Inflammatory macrophage treated with lipopolysaccharide for 1 hour (primary cell): Measurements from ENCODE around the gene IRF6.

ENCODE experiments used
- DNase-seq, 2 donors: peaks; one replicate each; pipeline ENCODE4 v3.0.0-alpha.2; 2020 to 2022

The IRF6 gene

DNA sequence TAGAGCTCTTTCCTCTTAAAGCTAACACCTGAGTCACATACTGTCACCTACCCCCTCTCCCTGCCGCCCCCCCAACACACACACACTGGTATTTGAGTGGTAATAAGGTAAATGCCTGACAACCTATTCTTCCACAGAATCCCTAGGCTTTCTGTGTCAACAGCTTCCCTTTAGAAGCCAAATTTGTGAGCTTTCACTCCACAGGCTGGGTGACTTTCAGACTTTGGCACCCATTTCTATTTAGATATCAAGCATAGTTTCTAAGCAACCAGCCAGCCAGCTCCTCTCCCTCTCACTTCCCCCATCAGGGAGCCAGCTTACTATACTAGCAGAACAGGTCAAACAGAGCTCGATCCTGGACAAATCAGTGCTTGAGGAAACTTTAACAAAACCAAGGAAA lies 18.4 kb downstream of the IRF6 start:
- no peak for DNase-seq

DNA sequence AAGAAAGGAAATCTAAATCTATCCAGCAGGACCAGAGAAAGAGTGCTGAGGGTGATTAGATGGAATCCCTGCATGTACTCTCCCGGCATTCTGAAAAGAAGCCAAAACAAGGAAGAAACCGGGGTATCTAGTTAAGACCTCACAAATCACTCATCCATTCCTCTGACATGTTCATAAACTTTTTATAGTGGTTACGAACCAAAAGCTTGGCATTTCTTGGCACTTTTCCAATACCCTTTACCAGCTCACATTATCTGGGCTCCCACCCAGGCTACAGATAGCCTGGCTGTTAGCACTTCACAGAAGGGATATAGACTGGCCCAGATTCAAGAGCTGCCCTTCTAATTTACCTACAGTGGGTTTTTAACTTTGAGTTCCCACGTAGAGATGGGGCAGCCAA lies 19.8 kb downstream of the IRF6 start:
- no peak for DNase-seq

DNA sequence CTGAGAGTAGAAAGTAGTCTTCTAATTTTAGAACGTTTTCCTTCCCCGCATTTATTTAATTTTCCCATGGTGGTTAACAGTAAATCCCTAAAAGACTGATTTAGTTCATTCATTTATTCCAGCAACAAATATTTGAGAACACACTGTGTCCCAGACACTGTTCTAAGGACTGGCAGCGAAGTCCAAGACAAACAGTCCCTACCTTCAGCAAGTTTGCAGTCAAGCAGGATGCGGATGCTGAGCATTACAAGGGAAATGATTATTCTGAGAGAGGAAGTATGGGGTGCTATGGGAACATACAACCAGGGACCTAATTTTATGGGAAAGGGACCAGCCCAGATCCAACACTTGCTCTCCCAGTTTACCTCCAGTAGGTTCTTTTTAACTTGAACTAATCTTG lies 20.4 kb downstream of the IRF6 start:
- no peak for DNase-seq

GRCh38 chr1:209784265-209785169 lies 21.4 kb downstream of the IRF6 start, which contains the start of gene C1orf74:
C1orf74 (minus strand) TSS chr1:209784559; CDS start chr1:209783634, 925 bp downstream.
- DNase-seq: peak; percentile 98 to 100

DNA sequence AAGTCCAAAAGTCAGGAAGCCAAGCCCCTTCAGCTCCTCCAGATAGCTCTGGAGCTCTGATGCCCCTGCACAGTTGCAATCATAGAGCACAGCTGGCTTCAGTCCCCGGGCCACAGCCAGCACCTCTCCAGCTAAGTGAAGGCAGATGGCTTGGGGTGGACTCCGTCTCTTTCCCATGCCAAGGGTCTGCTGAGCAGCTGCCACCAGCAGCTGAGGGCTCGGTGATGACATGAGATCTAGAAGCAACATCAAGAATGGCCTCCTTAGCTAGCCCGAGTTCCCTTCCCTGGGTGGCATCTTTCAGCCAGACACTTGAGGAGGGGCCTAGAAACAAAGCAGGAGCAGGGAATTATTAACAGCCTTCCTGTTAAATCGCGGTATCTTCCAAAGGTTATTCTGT lies 22.6 kb downstream of the IRF6 start:
- DNase-seq: no peak

GRCh38 chr1:209780268-209780667 lies 25.7 kb downstream of the IRF6 start:
- no peak for DNase-seq

DNA sequence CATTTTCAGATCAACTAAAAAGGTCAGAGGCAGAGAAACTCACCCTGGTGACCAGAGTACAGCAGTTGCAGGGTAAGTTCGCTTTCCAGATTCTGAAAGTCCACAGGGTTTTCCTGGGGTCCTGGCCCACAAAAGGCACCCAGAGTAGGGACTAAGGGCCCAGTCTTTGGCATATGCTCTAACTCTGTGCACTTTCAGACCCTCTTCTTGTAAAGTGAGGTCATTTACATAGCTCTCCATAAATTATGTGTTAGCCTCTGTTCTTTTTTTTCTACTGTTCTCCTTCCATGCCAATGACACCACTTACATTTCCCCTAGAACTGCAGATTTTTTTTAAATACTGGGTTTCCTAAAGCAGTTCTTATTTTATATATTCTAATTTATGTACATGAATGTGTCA lies 27.8 kb downstream of the IRF6 start:
- no peak for DNase-seq

DNA sequence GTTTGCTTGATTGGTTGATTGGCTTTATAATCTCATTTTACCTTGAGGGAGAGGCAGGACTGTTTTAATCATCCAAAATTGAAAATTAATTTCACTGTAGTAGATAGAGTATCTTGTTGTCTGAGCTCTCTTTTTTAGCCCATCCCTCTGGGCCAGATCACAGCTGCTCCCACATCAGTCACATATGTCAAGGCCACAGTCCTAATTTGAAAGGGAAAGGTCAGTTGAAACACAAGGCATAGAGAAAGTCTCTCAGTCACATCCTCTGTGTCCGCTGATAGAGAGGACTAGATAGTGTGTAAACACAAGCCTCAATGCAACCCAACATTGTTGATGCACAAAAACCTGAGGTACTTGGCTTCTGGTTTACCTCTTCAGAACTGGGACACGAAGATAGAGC lies 28.4 kb downstream of the IRF6 start:
- no peak for DNase-seq

DNA sequence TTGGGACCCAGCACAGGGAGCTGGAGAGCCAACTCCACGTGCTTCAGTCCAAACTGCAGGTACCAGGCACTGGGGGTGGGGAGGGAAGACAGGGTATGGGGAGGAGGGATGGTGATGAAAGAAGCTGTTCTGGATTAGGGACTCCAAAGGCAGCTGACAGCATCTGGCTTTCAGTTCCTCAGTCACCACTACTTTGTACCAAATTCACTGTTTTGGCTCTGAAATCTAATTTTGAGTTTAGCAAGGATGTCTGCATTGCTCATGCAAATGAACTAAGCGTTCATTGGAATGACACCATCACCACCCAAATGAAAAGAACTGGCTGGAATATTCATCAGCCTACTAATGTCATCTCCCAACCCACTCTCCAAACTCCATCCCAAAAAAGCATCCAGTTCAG lies 30.3 kb downstream of the IRF6 start:
- DNase-seq: no peak

DNA sequence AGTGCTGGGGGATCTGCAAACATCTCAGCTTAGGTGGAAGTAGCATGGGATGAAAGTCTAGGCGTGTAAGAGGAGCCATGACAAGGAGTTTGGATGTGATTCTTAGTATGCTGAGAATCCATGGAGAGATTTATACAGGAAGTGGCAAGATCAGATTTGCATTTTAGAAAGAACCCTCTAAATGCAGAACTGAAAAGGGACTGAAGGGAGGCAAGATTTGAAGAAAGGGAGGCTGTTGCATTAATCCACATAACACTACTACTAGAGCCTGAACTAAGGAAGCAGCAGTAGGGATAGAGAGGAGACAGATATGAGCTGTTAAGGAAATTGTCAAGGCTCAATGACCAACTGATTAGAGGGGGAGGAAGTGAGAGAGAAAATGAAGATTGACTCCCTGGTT lies 31.4 kb downstream of the IRF6 start:
- peak in 1 of 2 donors; percentile 29 for DNase-seq

DNA sequence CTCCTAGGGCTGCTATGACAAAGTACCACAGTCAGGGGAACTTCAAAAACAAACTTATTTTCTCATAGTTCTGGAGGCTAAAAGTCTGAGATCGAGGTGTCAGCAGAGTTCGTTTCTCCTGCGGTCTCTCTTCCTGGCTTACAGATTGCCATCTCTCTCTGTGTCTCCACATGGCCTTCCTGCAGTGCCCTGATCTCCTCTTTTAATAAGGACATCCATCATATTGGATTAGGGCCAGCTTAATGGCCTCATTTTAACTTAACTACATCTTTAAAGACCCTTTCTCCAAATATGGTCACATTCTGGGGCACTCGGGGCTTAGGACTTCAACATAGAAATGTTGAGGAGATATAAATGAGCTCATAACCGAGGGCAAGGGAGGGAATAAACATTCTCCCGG lies 33.8 kb downstream of the IRF6 start:
- no peak for DNase-seq

GRCh38 chr1:209770636-209771415 lies 35.1 kb downstream of the IRF6 start:
- no peak for DNase-seq

DNA sequence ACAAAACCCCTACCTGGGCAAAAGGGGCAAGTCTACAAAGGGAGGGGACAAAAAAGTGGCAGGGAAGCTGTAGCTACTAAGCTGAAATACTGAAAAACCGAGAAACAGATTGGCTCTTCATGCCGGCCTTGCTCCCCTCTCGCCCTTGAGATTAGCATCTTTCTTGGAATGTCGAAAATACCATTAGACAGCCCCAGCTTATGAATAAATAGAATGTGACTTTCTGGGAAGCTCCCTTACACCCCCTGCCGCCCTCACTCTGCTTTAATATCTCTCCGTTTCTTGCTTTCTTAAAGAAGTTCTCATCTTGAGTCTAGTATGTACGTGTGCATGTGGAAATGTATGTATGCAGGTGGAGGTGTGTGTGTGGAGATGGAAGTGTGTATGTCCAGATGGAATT lies 36.0 kb downstream of the IRF6 start:
- DNase-seq: peak in 1 of 2 donors; percentile 50

GRCh38 chr1:209769171-209769904 lies 36.6 kb downstream of the IRF6 start:
- DNase-seq: peak; percentile 73 to 87

- DNase-seq: no peak
Observed at GRCh38 chr1:209768354-209768774, 37.6 kb downstream of the IRF6 start.

- no peak for DNase-seq
Observed at GRCh38 chr1:209767706-209768105, 38.2 kb downstream of the IRF6 start.

DNA sequence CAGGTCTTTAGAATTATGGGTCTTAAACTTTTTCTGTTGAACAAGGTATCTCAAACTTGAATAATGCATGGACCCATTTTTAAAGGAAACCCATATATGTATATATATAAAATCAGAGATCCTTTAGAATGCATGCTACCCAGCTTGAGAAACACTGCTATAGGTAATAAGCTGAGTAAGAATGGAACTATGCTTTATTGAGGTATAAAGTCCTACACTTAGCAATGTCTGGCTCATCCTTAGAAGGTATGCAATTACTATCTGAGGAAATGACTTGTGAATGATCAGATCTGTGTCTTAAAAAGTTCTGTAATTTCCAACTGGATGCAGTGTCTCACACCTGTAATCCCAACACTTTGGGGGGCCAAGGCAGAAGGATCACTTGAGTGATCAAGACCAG lies 38.8 kb downstream of the IRF6 start:
- no peak for DNase-seq

DNA sequence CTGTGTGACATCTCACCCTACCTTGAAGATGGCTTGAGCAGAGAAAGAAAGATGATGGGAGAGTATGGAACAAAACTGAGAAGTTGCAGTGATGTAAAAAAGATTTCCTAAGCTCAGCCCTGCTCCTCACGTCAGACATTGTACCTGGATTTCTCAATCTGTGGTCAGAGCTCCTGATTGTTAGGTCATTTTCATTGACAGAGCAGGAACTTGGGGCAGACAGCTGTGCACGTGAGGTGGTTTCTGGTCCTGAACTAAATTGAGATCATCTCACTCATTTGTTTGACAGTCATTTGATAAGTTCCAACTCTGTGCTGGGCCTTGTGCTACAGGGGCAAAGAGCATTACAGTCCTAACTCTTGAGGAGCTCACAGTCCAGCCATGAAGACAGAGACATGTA lies 39.9 kb downstream of the IRF6 start:
- DNase-seq: peak; percentile 71 to 90

GRCh38 chr1:209761011-209761635 lies 44.8 kb downstream of the IRF6 start:
- peak; percentile 51 to 89 for DNase-seq

GRCh38 chr1:209759829-209760359 lies 46.0 kb downstream of the IRF6 start:
- no peak for DNase-seq

GRCh38 chr1:209758400-209758799 lies 47.5 kb downstream of the IRF6 start:
- DNase-seq: no peak
